Germinal center (tissue), 1 donor: ENCODE measurements around the gene ANXA2.

Experiments
- DNase-seq: peaks from one replicate; pipeline ENCODE4 v3.0.0; 2012; ENCODE audit warnings: mixed read lengths, low spot score

The ANXA2 gene

DNA sequence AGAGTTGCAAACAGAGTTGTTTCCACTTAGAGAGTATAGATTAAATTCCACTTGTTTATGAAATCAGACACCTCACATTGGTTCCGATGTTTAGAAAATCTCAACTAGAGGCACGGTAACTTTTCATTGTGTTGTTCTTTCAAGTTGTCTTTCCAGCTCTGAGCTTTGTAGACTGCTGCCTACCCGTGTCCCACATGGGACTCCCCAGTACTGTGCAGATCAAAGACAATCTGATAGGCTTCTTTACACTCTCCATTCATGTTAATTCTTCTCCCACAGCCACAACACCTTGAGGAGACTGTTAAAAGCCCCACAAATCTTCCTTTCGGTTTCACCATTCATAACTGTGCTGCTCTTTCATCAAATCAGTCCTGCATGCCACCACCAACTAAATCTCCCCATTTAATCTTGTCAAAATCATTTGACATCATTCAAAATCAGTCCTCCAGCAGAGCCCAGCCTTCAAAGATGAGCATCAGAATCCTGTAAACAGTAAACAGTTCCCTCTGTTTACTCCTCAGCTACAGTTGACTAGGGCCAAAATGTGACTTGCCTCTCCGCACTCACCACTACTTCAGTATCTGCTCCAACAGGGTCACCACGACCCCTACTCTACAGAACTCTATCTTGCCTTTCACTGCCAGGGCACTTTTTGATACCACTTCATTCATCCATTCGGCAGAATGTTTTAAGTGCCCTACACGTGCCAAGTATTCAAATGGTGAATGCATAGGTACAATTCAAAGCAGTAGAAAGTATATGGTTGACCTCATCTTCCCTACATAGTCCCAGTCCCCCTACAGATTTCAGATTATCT is 8.3 kb downstream of the ANXA2 start:
- no peak for DNase-seq

GRCh38 chr15:60387321-60387720 is 10.5 kb downstream of the ANXA2 start:
- DNase-seq: no peak

DNA sequence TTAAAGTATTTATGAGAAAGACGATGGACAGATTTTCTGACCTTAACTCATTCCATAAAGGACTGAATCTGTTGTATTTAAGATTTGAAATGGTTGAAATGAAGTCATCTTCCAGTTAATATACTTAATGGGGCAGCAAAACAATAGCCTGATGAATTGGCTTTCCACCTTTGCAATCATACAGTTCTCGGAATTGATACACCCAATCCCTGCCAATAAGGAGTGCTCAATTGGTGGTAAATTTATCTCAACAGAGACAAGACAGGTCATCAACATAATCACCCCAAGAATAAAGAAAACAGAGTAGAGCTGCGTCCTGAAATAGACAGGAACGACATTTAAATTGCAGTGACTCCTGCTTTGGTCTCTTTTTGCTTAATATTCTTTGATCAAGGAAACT is 11.2 kb downstream of the ANXA2 start:
- DNase-seq: no peak

- DNase-seq: no peak
Measured at GRCh38 chr15:60385620-60386552, 11.9 kb downstream of the ANXA2 start.

DNA sequence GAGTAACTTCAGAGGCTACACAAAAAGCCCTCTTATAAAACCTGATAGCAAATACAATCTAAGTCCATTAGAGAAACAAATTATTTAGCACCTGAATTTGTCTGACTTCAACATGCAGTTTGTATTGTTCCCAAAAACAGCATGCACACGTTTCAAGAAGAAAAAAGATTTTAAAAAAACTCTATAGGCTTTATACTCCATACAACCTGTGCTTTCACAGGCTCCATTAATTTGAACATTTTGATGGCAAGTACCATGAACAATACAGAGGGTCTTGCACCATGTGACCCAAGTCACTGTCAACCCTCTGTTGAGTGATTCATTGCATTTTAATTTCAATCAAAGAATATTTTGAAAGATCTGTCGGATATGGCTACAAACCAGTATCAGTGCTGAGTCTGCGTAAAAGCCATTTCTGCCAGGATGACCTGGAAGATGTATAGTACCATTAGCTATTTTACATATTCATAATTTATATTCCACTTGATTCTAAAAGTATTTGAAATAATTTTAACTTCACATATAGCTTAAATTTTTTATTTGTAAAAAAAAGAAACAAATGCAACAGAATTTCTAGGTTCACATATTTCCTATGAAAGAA is 13.2 kb downstream of the ANXA2 start:
- DNase-seq: no peak

DNA sequence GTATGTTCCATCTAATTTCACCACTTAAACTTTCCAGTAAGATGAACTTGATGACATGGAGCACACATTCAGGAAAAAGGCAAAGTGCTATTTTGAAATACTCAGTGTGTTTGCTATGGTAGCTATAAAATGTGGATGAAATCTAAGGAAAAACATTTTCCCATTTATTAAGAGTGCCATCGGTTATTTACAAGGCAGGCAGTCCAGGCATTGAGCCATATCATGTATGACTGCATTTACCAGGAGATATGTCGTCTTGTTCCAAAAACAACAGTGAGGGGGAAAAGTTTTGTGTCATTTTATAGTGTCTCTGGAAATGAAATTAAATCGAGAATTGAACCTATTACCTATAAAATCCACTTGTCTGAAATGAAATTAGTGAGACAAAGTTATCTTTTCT is 13.7 kb downstream of the ANXA2 start:
- no peak for DNase-seq

GRCh38 chr15:60382773-60383674 is 14.8 kb downstream of the ANXA2 start:
- no peak for DNase-seq

GRCh38 chr15:60381148-60381788 is 16.5 kb downstream of the ANXA2 start:
- no peak for DNase-seq

DNA sequence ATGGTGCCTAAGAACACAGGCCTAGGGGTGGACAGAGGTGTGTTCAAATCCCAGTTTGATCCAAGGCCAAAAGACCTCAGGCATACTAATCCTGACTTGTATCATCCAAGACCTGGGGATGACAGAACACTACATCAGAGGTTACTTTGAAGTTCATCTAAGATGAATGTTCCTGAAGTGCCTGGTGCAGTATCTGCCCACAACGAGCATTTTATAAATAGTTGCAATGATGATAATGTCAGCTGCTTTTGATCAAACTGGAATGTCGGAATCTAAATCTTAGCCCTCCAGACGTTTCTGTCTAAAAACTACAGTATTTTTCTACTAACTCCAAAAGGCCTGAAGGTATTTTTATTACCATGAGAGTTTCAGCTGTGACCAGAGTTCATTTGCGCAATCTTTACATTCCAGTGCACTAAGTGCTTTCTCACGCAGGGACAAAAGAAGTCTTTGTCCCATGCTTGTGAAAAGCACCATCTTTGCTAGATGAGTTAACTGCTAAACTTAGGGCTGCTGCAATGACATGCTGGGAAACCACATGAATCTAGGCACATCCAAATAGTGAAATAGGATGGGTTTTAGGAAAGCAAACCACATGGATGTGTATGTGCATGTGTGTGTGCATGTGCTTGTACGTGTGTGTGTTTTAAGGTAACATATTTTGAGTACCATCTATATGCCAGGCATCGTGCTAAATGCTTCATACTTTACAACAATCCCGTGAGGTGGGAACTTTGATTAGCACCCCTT is 18.1 kb downstream of the ANXA2 start:
- DNase-seq: no peak

DNA sequence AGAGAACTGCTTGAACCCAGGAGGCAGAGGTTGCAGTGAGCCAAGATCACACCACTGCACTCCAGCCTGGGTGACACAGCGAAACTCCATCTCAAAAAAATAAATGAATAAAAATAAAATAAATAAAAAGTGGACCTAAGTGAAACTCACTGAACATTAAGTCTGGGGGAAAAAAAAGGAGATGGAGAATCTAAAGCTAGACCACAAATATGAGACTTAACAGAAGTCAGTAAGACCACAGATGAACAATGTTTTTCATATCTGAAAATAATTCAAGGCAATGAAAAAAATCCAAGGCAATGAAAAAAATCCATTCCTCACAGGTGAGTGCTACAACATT is 18.6 kb downstream of the ANXA2 start:
- DNase-seq: no peak

GRCh38 chr15:60376677-60377095 is 21.1 kb downstream of the ANXA2 start:
- no peak for DNase-seq

DNA sequence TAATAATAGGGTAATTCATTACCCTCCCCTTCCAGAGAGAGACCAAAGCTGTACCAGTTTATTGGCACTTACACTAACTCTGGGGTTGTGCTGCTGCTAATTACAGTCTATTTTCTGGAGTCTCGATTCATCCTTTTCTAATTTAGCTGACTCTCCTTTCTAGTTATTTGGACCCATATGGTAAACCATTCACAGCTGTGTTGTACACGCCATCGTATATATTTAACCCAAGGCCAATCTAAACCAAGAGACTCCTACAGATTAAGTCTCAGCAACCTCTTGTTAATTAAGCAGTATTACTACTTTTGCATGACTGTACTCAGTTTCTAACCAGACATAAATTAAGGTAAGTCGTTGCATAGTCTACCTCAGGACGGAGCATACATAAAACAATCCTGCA is 22.5 kb downstream of the ANXA2 start:
- no peak for DNase-seq

DNA sequence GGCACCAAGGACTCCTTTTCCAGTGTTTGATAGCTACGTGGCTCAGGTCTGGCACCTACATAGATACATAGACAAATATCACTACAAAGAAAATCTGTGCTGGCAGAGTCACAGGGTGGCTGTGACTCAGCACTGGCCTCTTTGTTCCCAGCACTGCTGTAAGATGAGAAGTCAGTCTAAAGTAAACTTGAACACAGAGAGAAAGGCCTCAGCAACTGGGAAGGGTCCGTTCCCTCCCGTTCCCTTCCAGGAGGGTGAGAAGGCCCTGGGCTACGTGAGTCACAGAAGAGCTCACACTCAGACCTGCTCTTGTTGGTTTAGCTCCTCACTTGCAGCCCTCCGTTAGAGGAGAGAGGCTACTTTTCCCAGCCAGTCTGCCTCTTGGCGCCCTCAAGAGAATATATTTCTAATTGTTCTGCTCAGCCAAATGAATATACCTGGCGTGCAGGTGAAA is 23.1 kb downstream of the ANXA2 start:
- DNase-seq: no peak

DNA sequence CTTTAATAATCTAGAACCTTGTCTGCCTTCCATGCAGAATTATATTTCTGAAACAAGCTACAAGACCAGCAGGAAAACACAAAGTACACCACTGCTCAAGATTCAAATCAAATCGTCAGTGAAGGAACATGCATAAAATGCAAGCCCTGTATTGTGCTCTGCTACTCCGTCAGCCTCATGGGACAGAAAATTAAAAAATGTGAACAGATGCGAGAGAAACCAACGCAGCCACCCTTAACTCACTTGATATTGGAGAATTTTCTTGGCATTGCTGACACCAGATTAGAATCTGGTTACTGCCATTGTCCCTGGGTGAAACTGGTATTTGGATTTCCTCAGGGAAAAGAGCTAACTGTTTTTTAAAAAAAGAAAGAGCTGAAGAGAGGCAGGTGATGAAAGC is 23.6 kb downstream of the ANXA2 start:
- no peak for DNase-seq

- no peak for DNase-seq
Measured at GRCh38 chr15:60373745-60374144, 24.0 kb downstream of the ANXA2 start.

GRCh38 chr15:60373327-60373726 is 24.5 kb downstream of the ANXA2 start:
- no peak for DNase-seq

- DNase-seq: no peak
Measured at GRCh38 chr15:60372756-60373155, 25.0 kb downstream of the ANXA2 start.

- no peak for DNase-seq
Measured at GRCh38 chr15:60372227-60372626, 25.6 kb downstream of the ANXA2 start.

DNA sequence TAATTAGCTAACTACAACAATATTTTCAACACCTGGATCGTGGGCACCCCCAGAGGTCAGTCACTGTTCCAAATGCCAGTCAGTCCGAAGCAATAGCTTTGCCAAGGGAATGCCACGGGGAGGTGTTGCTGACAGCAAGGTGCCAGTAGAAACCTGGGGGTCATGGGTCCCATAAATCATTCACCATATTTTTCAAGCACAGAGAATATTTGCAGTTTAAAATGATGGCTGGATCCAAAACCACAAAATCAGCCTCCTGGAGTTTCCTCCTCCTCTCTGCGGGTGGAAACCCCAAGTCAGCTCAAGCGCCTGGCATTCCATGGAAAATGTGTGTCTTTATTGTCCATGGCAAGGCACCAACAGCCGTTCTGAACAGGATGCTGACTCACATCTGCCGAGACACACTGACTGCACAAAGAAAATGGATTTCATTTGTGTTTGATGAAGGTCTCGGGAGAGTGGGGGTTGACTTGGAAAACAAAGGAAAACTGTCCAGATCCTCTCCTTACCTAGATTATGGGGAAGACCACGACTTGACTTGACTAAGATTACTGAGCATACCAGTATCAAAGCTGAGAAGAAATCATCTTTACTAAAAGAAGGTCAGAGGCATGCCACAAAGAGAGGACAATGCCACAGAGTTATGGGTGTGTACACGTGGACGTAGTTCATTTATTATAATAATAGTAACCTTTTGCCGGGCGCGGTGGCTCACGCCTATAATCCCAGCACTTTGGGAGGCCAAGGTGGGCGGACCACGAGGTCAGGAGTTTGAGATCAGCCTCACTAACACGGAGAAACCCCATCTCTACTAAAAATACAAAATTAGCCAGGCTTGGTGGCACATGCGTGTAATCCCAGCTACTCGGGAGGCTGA is 26.4 kb downstream of the ANXA2 start:
- no peak for DNase-seq

DNA sequence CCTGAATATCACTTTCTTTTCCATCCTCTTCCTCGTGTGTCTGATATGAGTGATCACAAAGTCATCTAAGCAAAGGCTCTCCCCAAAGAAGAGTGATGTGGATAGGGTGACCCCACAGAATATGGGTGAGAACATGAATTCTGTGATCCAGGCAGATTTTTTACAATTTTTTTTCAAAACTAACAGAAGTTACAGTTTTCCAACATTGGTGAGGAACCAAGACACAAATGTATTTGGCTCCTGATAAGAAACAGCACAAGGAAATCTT is 27.0 kb downstream of the ANXA2 start:
- DNase-seq: no peak
